ENCODE data around the gene NFATC3.

- no peak for TF ChIP-seq CTCF (IDR thresholded peaks at IDR 0.05)
- no peak for TF ChIP-seq POLR2A (IDR thresholded peaks at IDR 0.05)
Observed at GRCh38 chr16:68242926-68243858, 158.0 kb downstream of the NFATC3 start.

Measured in body of pancreas (tissue), 4 donors.